Thyroid gland (tissue), 4 donors: ENCODE results near the gene NAGA.

ENCODE experiments used
- POLR2A ChIP-seq, 2 donors: fragments of 450-650 bp; IDR thresholded peaks; one replicate each; pipeline ENCODE4 v1.6.1; 2017; ENCODE audit warnings: antibody characterized with exemption in 2 of 2, mild to moderate bottlenecking in 2 of 2, moderate library complexity in 1 of 2
- TF ChIP-seq, protein P1 (sequence below), 6 experiments: fragments of 200-600 bp in 3 of 6; fragments of 450-650 bp in 3 of 6; sonication (generic) in 3 of 6; IDR thresholded peaks; one replicate each; pipeline ENCODE4 v1.5.1; 2016 to 2019; ENCODE audit warnings: antibody characterized with exemption in 6 of 6, mild to moderate bottlenecking in 2 of 6, inconsistent platforms in 1 of 6, moderate library complexity in 1 of 6

- TF ChIP-seq POLR2A (IDR thresholded peaks at IDR 0.05), result no peak
- TF ChIP-seq, protein P1, sequence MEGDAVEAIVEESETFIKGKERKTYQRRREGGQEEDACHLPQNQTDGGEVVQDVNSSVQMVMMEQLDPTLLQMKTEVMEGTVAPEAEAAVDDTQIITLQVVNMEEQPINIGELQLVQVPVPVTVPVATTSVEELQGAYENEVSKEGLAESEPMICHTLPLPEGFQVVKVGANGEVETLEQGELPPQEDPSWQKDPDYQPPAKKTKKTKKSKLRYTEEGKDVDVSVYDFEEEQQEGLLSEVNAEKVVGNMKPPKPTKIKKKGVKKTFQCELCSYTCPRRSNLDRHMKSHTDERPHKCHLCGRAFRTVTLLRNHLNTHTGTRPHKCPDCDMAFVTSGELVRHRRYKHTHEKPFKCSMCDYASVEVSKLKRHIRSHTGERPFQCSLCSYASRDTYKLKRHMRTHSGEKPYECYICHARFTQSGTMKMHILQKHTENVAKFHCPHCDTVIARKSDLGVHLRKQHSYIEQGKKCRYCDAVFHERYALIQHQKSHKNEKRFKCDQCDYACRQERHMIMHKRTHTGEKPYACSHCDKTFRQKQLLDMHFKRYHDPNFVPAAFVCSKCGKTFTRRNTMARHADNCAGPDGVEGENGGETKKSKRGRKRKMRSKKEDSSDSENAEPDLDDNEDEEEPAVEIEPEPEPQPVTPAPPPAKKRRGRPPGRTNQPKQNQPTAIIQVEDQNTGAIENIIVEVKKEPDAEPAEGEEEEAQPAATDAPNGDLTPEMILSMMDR (IDR thresholded peaks at IDR 0.05), result no peak
Measured at GRCh38 chr22:42083119-42083518, 12.5 kb upstream of the NAGA start.
